Thymus (tissue), 11 donors: Measurements from ENCODE around the gene MOCS3. TPM values are rescaled to one million over a fixed set of nuclear protein-coding genes. Genes with fewer than 3 reads are reported as not detected.

Experiments used
- DNase-seq, 9 donors: peaks; one replicate each; pipeline ENCODE4 v3.0.0-alpha.2; 2013; ENCODE audit warnings: low spot score in 9 of 9, low read depth in 6 of 9, missing footprints in 1 of 9
- H3K27ac ChIP-seq, 2 donors: one replicate each; pipeline ENCODE4 v1.5.1; 2013; ENCODE audit warnings: control low read depth in 1 of 2, low read depth in 1 of 2, low read length in 1 of 2, mild to moderate bottlenecking in 1 of 2, moderate library complexity in 1 of 2
- H3K27me3 ChIP-seq, 2 donors: one replicate each; pipeline ENCODE4 v1.5.1; 2013; ENCODE audit warnings: low read length in 1 of 2; ENCODE audit not compliant: control insufficient read depth in 2 of 2, insufficient read depth in 1 of 2
- H3K36me3 ChIP-seq, 2 donors: one replicate each; pipeline ENCODE4 v1.5.1; 2013; ENCODE audit warnings: low read length in 1 of 2, mild to moderate bottlenecking in 1 of 2, moderate library complexity in 1 of 2; ENCODE audit not compliant: control insufficient read depth in 2 of 2, insufficient read depth in 2 of 2
- H3K4me1 ChIP-seq, 2 donors: one replicate each; pipeline ENCODE4 v1.5.1; 2013; ENCODE audit warnings: low read length in 2 of 2; ENCODE audit not compliant: control insufficient read depth in 2 of 2, insufficient read depth in 2 of 2
- H3K4me3 ChIP-seq, 2 donors: one replicate each; pipeline ENCODE4 v1.5.1; 2013; ENCODE audit warnings: low read length in 2 of 2, control low read depth in 1 of 2, mild to moderate bottlenecking in 1 of 2
- H3K9me3 ChIP-seq, 2 donors: one replicate each; pipeline ENCODE4 v1.5.1; 2013; ENCODE audit warnings: low read length in 1 of 2, mild to moderate bottlenecking in 1 of 2; ENCODE audit not compliant: control insufficient read depth in 2 of 2, insufficient read depth in 1 of 2
- WGBS: extraction: QIAGEN DNeasy Blood & Tissue Kit; methylation state at CpG from one replicate; pipeline ENCODE4 v1.1.7; 2013; 5-methylcytosine and 5-hydroxymethylcytosine counted together
- polyA plus RNA-seq: library from polyadenylated mRNA; stranded (reverse); fragments of 200-250 nt; gene quantifications from one replicate; pipeline ENCODE4 v1.2.3, GENCODE V29; 2013
- total RNA-seq: library from RNA; stranded (reverse); fragments of 120-200 nt; gene quantifications from one replicate; pipeline ENCODE4 v1.2.4, GENCODE V29; 2013
- donor health status: healthy.

MOCS3 gene
- total and polyA plus RNA-seq, 2 donors, result 3.4 to 3.7 TPM

DNA sequence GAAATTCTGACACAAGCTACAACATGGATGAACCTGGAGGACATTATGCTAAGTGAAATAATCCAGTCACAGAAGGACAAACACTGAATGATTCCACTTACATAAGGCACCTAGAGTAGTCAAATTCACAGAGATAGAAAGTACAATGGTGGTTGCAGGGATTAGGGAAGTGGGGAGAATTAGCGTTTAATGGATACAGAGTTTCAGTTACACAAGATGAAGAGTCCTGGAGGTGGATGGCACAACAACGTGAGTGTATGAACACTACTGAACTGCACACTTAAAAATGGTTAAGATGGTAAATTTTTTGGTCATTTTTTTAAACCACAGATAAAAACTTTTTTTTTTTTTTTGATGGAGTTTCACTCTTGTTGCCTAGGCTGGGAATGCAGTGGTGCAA is 24.7 kb downstream of the MOCS3 start:
- Histone ChIP-seq H3K27ac (no peak overlapping the region), H3K9me3 (no peaks in the 10 kb centered on the region), H3K4me1 (no peaks in the 10 kb centered on the region), H3K27me3 (peaks cover 0 to 9% of the 10 kb centered on the region in 2 donors), H3K36me3 (no peaks in the 10 kb centered on the region), H3K4me3 (no peak overlapping the region)
- no peak for DNase-seq
- WGBS, result 43% methylated on average over 2 of the region's 2 CpGs

- H3K27me3 ChIP-seq, result peaks cover 0 to 10% of the 10 kb centered on the region in 2 donors
- no peaks in the 10 kb centered on the region for H3K36me3 ChIP-seq
- no peak overlapping the region for H3K27ac ChIP-seq
- no peak overlapping the region for H3K4me3 ChIP-seq
- DNase-seq, result peak; percentile 32 to 81 (median 72)
- no peaks in the 10 kb centered on the region for H3K4me1 ChIP-seq
- no peaks in the 10 kb centered on the region for H3K9me3 ChIP-seq
- WGBS, result 24% methylated on average over 13 of the region's 13 CpGs
These were observed 29.0 kb downstream of the MOCS3 start for GRCh38 chr20:50987493-50988210.

GRCh38 chr20:50991076-50991475 is 32.5 kb downstream of the MOCS3 start:
- no peaks in the 10 kb centered on the region for H3K4me1 ChIP-seq
- no peak overlapping the region for H3K27ac ChIP-seq
- peaks cover 0 to 12% of the 10 kb centered on the region in 2 donors for H3K27me3 ChIP-seq
- WGBS, result 90% methylated on average over 3 of the region's 3 CpGs
- no peak for DNase-seq
- H3K4me3 ChIP-seq, result no peak overlapping the region
- H3K36me3 ChIP-seq, result no peaks in the 10 kb centered on the region
- H3K9me3 ChIP-seq, result peaks cover 0 to 2% of the 10 kb centered on the region in 2 donors

DNA sequence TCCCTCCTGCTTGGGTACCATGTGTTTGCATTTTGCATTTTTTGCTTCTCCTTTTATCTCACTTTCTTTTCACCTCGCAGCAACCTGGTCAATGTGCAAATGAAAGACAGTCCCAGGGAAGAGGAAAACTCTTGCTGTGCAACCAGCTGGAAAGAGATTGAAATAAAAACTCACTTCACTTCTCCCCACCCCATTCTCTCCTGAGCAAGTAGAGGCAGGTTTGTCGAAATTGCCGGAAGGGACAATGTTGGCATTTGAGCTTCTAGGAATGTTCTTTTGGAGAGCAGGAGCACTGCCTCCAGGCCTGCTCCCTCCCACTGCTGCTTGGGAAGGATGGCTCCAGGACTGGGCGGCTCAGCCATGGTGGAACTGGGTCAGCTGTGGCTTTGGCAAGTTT is 33.7 kb downstream of the MOCS3 start:
- peak in 1 of 9 donors; percentile 11 for DNase-seq
- Histone ChIP-seq H3K9me3 (peaks cover 0 to 2% of the 10 kb centered on the region in 2 donors), H3K27me3 (peaks cover 0 to 14% of the 10 kb centered on the region in 2 donors), H3K36me3 (no peaks in the 10 kb centered on the region), H3K4me3 (no peak overlapping the region), H3K27ac (peak overlapping the region in 1 of 2 donors; percentile 68), H3K4me1 (no peaks in the 10 kb centered on the region)
- 57% methylated on average over 4 of the region's 4 CpGs for WGBS

GRCh38 chr20:50992733-50993457 is 34.3 kb downstream of the MOCS3 start:
- H3K27me3 ChIP-seq, result peaks cover 0 to 12% of the 10 kb centered on the region in 2 donors
- peak overlapping the region in 1 of 2 donors; percentile 68 for H3K27ac ChIP-seq
- H3K4me1 ChIP-seq, result no peaks in the 10 kb centered on the region
- DNase-seq, result peak in 2 of 9 donors; percentile 24 to 37
- WGBS, result 45% methylated on average over 13 of the region's 13 CpGs
- H3K9me3 ChIP-seq, result peaks cover 0 to 2% of the 10 kb centered on the region in 2 donors
- H3K4me3 ChIP-seq, result no peak overlapping the region
- no peaks in the 10 kb centered on the region for H3K36me3 ChIP-seq

DNA sequence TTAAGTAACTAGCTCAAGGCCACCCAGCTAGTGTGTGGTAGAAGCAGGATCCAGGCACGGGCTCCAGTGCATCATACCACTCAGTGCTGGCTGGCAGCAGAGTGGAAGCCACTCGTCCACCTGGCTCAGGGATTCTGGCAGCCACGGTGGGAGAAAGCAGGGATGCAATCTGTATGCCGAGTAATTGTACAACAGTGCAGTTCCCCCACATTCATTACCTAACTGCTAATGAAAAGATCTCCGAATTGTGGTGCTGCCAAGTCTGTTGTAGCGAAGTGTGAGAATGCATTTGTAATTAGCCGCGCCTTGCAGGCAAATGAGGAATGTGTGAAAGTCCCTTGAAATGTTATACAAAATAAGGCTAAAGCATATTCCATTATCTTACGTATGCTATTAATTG is 35.3 kb downstream of the MOCS3 start:
- Histone ChIP-seq H3K27ac (no peak overlapping the region), H3K4me1 (no peaks in the 10 kb centered on the region), H3K4me3 (no peak overlapping the region), H3K27me3 (peaks cover 0 to 8% of the 10 kb centered on the region in 2 donors), H3K9me3 (peaks cover 0 to 2% of the 10 kb centered on the region in 2 donors), H3K36me3 (no peaks in the 10 kb centered on the region)
- WGBS, result 81% methylated on average over 9 of the region's 9 CpGs
- no peak for DNase-seq

DNA sequence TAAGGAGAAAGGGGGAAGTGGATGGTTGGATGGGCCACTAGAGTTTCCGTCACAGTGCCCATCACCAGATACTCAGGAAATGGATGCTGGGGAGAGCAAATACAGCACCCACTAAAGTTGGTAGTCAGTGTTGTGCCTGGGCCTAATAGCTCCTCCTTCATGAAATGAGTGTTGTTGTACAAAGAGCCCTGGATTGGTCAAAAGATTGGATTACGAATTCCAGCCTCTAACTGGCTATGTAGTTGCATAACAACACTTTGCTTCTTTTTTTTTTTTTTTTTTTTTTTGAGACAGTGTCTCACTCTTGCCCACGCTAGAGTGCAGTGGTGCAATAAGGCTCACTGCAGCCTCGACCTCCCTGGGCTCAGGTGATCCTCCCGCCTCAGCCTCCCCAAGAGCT is 36.9 kb downstream of the MOCS3 start:
- no peak overlapping the region for H3K27ac ChIP-seq
- no peaks in the 10 kb centered on the region for H3K36me3 ChIP-seq
- H3K9me3 ChIP-seq, result peaks cover 0 to 2% of the 10 kb centered on the region in 2 donors
- no peak for DNase-seq
- peaks cover 0 to 8% of the 10 kb centered on the region in 2 donors for H3K27me3 ChIP-seq
- 89% methylated on average over 5 of the region's 5 CpGs for WGBS
- no peaks in the 10 kb centered on the region for H3K4me1 ChIP-seq
- H3K4me3 ChIP-seq, result no peak overlapping the region

DNA sequence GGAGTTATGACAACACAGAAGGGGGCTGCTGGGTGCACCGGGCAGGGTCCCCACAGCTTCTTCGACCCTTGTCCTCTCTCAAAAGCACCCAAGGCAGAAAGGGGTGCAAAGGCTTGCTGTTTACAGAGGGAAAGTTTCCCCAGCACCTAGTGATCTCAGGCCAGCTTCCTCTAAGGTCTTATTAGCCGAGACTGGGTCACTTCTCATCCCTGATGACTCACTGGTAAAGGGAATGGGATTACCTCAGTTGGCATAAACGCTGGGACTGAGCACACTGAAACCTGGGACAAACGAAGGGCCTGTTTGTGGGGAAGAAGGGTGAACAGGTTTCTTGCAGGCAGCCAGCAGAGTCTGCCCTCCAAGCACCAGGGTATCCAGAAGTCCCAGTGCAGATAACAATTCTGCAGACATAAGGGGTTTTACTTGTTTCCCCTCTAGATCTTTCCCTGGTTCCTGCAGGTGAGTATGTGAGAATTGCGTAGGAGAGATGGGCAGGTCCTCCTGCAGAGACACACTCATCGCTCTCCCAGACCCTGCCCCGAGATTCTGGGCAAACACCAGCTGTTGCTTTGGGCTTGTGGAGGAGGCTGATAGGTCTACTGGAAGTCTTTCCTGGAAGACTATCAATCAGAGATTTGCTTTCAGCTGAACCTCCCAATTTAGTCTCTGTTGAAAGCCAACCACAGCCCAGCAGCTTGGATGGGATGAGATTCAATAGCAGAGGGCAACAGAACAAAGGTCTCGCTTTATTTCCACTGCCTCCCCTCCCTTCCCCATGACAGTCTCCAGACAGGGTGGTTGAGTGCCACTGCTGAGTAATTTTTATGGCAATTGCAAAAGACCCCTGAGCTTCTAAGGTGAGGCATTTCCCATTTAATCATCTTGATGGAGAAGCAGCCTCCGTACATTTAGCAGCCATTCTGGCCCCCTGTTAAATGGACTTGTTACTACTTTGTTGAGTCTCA is 38.6 kb downstream of the MOCS3 start:
- DNase-seq, result no peak
- Histone ChIP-seq H3K36me3 (no peaks in the 10 kb centered on the region), H3K9me3 (peaks cover 0 to 2% of the 10 kb centered on the region in 2 donors), H3K4me3 (no peak overlapping the region), H3K4me1 (no peaks in the 10 kb centered on the region), H3K27me3 (peaks cover 0 to 8% of the 10 kb centered on the region in 2 donors), H3K27ac (no peak overlapping the region)
- WGBS, result 73% methylated on average over 10 of the region's 10 CpGs
